Midbrain (tissue), 1 donor: ENCODE data around the gene EFS.
"Not testable (repeated sequence)": the region's sequence is repeated elsewhere in the genome, so short reads cannot be mapped to it uniquely, and the experiment has no call there.

Experiments used
- DNase-seq: peaks from one replicate; lab custom pipeline; 2025; lab: John Stamatoyannopoulos, UW

The EFS gene

GRCh38 chr14:23365036-23365731 is at the start of gene EFS:
EFS (minus strand) TSS chr14:23365172; CDS start chr14:23365025, 147 bp downstream.
- peak; percentile 65 for DNase-seq

- no peak for DNase-seq
Observed at GRCh38 chr14:23414254-23414653, 49.3 kb upstream of the EFS start.

GRCh38 chr14:23413681-23414080 is 48.7 kb upstream of the EFS start:
- DNase-seq, result no peak

GRCh38 chr14:23411563-23412525 is 46.9 kb upstream of the EFS start:
- DNase-seq, result no peak

- DNase-seq, result no peak
Observed at GRCh38 chr14:23409966-23410635, 45.1 kb upstream of the EFS start.

- no peak for DNase-seq
Observed at GRCh38 chr14:23409475-23409874, 44.5 kb upstream of the EFS start.

- DNase-seq, result no peak
Observed at GRCh38 chr14:23408307-23408630, 43.3 kb upstream of the EFS start.

GRCh38 chr14:23407516-23408306 is 42.7 kb upstream of the EFS start, which contains the start of gene MYH6:
MYH6 (minus strand) TSS chr14:23408273; CDS start chr14:23407223, 1,050 bp downstream.
- DNase-seq, result no peak

- DNase-seq, result no peak
Observed at GRCh38 chr14:23406725-23407355, 41.9 kb upstream of the EFS start.

GRCh38 chr14:23406244-23406643 is 41.3 kb upstream of the EFS start:
- peak; percentile 37 for DNase-seq

GRCh38 chr14:23405516-23406025 is 40.6 kb upstream of the EFS start:
- no peak for DNase-seq

GRCh38 chr14:23405096-23405495 is 40.1 kb upstream of the EFS start:
- DNase-seq, result no peak

- no peak for DNase-seq
Observed at GRCh38 chr14:23404331-23404900, 39.4 kb upstream of the EFS start.

GRCh38 chr14:23403908-23404307 is 38.9 kb upstream of the EFS start:
- DNase-seq, result no peak

- DNase-seq, result no peak
Observed at GRCh38 chr14:23403139-23403438, 38.1 kb upstream of the EFS start.

- DNase-seq, result no peak
Observed at GRCh38 chr14:23402296-23403138, 37.5 kb upstream of the EFS start.

GRCh38 chr14:23401291-23401690 is 36.3 kb upstream of the EFS start:
- DNase-seq, result no peak

GRCh38 chr14:23400496-23401149 is 35.7 kb upstream of the EFS start:
- not testable (repeated sequence) for DNase-seq

GRCh38 chr14:23399591-23399990 is 34.6 kb upstream of the EFS start:
- DNase-seq, result no peak
